Effector CD8-positive, alpha-beta T cell (primary cell): ENCODE measurements around the gene TOGARAM2.

ENCODE experiments used
- DNase-seq: peaks from one replicate; lab custom pipeline; 2025; lab: John Stamatoyannopoulos, UW
- total RNA-seq, 4 experiments: gene quantifications; one replicate each; lab custom pipeline; 2026; lab: John Stamatoyannopoulos, UW

The TOGARAM2 gene
- total RNA-seq = 4.8 to 15.0 (median 12.0) reads per million in 4 experiments

- DNase-seq = no peak
Observed at GRCh38 chr2:28981016-28981441, at the start of gene TOGARAM2. Gene TOGARAM2 (plus strand): TSS chr2:28981298. CDS start chr2:28994835, 13,537 bp downstream.

GRCh38 chr2:28934769-28935168, 46.3 kb upstream of the TOGARAM2 start:
- no peak for DNase-seq

DNA sequence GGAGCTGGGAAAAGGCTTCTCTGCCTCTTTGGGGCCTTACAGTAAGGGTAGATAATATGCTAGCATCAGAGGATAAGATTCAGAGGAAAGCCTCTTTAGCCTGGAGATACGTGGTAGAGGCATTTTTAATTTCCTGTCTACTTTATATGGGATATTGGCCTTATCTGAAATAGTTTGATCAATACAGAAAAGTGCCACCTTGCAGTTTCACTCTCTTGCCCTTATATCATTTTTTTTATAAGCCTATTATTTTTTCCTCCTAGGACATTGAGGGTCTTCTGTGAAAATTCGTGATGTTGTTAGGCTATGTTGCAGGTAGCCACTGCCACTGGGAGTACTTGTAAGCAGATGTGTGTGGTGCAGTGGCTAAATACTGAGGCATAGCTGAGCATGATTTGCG, 40.1 kb upstream of the TOGARAM2 start:
- no peak for DNase-seq

DNA sequence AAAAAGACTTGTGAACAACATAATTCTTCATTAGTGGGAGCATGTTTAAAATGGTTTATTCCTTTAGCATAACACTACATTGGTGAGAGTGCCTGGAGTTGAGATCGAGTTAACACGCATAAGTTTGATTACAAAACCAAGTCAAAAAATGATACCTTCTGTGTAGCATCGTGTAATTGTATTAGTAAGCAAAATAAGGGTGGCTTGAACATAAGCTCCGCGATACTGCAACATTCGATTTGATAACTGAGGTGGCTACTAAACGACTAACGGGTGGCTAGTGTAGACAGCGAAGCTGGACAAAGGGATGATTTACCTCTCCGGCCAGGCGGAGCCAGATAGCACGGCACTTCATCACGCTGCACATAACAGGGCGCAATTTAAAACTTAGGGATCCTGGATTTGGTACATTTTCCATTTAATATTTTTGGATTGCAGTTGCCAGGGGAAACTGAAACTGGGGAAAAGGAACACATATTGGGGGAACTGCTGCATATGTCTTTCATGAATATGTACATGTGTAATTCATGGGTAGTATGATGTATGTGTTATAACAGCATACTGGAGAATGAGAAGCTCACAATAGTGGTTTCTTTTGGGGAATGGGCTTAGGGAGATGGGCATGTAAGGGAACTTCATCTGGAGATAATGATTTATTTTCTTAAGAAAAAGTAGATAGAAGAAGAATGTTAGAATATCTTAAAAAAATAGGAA, 36.4 kb upstream of the TOGARAM2 start:
- DNase-seq = no peak

GRCh38 chr2:28948160-28948559, 32.9 kb upstream of the TOGARAM2 start:
- DNase-seq = no peak

GRCh38 chr2:28949190-28949589, 31.9 kb upstream of the TOGARAM2 start:
- DNase-seq = no peak

DNA sequence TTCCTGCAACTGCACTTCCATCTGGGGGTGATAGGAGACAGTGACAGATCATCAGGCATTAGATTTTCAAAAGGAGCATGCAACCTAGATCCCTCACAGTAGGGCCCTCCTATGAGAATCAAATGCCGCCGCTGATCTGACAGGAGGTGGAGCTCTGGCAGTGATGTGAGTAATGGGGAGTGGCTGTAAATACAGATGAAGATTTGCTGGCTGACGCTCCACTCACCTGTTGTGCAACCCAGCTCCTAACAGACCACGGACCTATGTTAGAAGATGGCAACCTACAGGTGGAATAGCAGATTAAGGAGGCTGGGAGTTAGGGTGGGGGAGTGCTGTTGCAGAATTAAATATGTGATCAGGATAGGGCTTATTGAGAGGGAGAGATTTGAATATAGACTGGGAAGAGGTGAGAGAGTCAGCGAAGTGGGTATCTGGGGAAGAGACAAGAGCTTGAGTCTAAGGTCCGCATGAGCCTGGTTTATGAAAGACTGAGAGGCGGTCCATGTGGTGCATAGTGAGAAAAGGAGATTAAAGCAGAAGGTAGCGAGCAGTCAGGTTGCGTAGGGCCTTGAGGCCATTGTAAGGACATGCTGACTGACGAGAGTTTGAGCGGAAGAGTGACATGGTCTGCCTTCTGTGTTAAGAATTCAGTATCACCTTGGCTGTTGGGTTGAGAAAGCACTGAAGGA, 31.3 kb upstream of the TOGARAM2 start:
- DNase-seq = no peak

DNA sequence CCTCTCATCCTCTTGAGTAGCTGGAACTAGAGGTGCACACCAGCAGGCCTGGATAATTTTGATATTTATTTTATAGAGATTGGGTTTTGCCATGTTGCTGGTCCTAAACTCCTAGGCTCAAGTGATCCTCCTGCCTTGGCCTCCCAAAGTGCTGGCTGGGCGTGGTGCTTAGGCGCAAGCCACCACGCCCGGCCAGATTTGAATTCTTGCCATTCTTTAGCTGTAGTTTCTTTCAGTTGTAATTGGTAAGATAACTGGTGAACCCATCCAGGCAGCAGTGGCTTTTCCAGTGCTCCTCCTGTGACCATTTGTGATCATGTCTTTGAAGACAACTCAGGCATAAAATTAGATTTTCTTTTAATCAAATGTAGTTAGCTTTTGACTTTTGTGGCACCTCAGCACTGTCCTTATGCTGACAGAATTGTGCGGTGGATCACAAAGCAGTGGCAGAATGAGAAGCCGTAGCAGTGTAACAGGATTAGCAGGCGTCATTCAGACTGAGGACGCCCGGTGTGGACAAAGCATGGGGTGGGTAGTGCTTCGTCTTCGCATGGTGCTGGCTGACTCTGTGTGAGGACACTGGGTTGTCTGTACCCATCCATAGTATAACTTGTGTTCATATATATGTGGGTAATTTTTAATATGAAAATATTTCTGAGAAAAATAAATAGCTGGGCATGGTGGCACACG, 30.0 kb upstream of the TOGARAM2 start:
- no peak for DNase-seq

DNA sequence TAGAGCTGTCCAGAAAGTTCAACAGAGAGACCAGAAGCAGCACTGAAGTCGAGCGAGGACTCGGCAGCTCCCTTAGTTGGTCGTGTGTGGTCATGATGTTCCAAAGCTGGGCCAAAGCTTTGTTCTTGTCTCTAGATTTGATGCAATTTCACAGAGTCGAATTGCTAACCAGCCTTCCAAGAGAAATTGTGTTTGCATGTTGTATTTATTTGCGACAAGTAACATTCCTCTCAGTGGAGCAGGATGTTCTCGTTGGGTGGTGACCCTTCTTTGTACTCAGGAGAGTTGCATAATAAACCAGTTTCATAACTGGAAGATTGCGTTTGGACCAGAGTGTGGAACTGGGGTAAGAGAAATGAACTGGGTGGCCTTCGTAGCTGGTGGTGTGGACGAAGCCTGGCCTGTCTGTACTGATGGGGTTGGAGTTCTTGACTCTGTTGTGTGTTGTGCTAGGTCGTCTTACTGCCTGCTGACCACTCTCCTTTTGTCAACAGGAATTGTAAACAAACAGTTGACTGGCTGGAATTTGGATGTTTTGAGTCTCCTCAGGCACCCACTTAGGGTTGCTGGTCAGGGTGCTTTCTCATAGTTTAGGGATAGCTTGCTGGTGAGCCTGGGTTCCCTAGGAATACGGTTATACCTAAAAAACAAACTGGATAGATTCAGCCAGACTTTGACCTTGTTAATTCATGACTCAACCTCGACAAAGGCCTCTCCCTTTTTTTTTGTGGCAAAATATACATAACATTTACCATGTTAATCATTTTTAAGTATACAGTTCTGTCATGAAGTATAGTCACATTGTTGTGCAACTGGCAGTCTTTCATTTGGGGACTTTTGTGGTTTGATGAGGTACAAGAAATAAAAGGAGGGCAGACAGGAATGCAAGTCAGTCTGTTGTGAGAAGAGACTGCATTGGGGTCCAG, 28.9 kb upstream of the TOGARAM2 start:
- DNase-seq = no peak

GRCh38 chr2:28952836-28953211, 28.3 kb upstream of the TOGARAM2 start:
- DNase-seq = no peak

DNA sequence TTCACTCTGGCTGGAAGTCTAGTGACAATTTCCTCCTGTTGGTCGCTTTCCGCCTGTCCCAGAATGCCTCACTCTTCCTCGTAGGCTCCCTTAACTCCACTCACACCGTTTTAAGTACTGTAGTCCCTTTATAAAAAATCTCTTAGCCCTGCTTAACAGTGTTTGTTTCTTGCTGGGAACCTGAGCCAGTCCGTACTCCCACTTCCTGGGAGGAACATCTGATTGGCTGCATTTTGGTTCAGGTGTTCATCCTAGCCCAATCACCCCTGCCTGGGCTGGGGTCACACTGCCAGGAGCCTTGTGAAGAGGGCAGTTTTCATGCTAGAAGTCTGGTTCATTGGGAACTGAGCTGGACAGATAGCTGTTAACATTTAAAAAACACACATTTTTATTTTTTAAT, 25.6 kb upstream of the TOGARAM2 start:
- no peak for DNase-seq

DNA sequence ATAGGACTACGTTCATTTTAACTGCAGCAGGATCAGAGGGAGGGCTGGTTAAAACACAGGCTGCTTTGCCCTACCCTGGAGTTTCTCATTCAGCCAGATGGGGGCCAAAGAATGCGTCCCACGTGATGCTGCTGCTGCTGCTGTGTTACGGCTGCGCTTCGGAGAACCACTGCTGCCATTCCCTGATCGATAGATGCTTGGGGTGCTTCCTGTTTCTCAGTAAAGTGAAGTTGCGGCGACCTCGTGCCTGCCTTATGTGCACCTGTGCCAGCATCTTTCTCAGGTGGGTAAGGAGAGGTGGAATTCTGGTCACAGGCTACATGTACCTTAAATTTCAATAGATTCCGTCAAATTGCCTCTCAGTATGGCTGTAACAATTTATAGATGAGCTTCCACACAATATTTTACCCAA, 24.7 kb upstream of the TOGARAM2 start:
- no peak for DNase-seq

DNA sequence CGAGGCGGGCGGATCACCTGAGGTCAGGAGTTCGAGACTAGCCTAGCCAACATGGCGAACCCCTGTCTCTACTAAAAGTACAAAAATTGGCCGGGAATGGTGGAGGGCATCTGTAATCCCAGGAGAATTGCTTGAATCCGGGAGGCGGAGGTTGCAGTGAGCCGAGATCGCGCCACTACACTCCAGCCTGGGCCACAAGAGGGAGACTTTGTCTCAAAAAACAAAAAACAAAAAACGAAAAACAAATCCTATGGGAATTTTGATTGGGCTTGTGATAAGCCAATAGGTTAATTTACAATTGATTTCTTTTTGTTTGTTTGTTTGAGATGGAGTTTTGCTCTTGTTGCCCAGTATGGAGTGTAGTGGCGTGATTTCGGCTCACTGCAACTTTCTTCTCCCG, 24.2 kb upstream of the TOGARAM2 start:
- DNase-seq = no peak

GRCh38 chr2:28958689-28959088, 22.4 kb upstream of the TOGARAM2 start:
- no peak for DNase-seq

DNA sequence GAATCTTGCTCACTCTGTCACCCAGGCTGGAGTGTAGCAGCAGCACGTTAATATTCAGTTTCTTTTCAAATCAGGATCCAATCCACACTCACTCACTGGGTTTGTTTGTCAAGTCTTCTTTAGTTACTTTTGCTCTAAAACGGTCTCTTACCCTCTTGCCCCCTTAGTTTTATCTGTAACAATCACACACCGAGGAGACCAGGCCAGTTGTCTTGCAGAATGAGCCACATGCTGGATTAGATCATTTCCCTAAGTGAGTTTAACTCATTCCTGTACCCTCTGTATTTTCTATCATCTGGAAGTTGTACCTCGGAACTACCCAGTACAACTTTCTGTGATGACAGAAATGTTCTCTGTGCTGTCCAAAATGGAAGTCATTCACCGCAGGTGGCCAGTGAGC, 20.7 kb upstream of the TOGARAM2 start:
- DNase-seq = no peak

DNA sequence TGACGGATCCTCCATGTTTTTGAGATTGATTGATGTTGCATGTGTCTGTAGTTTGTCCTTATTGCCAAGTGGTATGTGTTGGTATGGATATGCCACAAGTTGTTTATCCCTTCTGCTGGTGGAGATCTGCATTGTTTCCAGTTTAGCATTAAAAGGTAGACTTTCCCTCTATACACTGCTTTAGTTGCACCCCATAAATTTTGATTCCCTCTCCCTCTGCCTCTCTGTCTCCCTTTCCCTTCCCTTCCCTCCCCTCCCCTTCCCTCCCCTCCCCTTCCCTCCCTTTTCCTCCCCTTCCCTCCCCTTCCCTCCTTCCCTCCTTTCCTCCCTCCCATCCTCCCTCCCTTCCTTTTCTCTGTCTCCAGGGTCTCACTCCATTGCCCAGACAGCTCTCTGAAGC, 18.6 kb upstream of the TOGARAM2 start:
- no peak for DNase-seq

DNA sequence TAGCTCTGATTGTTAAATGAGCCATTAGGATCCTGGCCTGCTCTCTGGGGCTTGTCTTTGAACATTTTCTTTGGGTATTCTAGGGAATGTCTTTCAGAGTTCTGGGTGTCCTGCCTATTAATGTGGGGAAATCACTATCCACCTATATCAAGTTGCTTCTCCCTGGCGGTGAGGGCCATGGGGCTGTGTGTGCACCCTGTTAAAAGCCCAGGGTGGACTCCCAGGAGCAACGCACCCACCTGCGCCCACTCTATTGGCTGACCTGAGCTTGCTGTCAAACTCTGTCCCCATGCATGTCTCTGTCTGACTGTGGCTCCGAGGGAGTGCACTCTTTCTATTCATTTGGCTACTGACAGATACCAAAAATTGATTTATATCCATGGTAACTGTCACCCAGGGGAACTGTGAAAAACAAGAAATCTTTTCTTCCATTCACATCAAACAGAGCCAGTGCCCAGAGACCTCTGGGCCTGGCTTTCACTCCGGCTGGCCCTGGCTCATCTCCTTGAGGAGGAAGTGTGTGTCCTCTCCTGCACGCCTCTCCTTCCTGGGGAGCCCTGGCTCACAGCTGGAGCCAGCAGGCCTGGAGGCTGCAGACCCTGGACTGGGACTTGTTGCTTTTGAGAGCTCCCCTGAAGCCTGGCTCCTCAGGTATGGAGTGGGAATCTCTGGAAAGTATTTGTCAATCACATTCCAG, 10.5 kb upstream of the TOGARAM2 start:
- DNase-seq = no peak

- no peak for DNase-seq
Observed at GRCh38 chr2:28972778-28973335, 8.2 kb upstream of the TOGARAM2 start.

DNA sequence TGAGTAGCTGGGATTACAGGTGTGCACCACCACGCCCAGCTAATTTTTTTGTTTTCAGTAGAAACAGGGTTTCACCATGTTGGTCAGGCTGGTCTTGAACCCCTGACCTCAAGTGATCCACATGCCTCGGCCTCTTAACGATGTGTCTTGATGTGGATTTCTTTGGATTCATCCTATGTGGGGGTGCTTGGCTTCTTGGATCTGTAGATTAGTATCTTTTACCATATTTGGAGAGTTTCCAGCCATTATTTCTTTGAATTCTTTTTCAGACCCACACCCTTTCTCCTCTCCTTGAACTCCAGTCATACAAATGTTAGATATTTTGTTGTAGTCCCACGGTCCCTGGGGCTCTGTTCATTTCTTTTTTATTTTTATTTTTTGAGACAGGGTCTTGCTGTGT, 6.8 kb upstream of the TOGARAM2 start:
- no peak for DNase-seq

DNA sequence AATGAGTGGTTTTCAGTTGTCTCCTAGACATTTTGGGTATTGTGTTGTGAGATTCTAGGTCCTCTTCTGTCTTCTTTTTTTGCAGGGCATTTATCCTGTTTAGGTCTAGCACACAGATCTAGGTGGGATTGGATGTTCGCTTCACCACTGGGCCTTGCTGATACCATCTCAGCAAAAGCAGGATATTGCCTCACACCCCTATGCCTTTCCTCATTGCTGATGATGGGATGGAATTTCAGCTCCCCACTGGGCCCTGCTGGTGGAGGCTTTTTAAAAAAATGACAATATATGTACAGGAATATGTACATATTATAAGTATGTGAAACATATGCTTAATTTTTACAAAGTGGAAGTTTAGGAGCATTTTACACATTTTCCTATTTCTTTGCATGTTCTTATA, 5.4 kb upstream of the TOGARAM2 start:
- no peak for DNase-seq

GRCh38 chr2:28976584-28976983, 4.5 kb upstream of the TOGARAM2 start:
- DNase-seq = no peak
